KOPT-K1 (cell line): ENCODE data around the gene MAP3K2.

Experiments used
- H3K27ac ChIP-seq: fragments of 200-600 bp; sonication (generic); 2 replicates; pipeline ENCODE4 v1.5.1; 2016; ENCODE audit warnings: antibody characterized with exemption, mild to moderate bottlenecking, low read depth, low read length; ENCODE audit not compliant: poor library complexity, severe bottlenecking
- H3K36me3 ChIP-seq: fragments of 200-600 bp; sonication (generic); 2 replicates; pipeline ENCODE4 v1.5.1; 2017; ENCODE audit warnings: antibody characterized with exemption, mild to moderate bottlenecking, low read length, moderate library complexity; ENCODE audit not compliant: insufficient read depth
- H3K9me3 ChIP-seq: fragments of 200-600 bp; sonication (generic); 2 replicates; pipeline ENCODE4 v1.5.1; 2017; ENCODE audit warnings: antibody characterized with exemption, low read length, mild to moderate bottlenecking; ENCODE audit not compliant: insufficient read depth, poor library complexity, severe bottlenecking

MAP3K2 gene

DNA sequence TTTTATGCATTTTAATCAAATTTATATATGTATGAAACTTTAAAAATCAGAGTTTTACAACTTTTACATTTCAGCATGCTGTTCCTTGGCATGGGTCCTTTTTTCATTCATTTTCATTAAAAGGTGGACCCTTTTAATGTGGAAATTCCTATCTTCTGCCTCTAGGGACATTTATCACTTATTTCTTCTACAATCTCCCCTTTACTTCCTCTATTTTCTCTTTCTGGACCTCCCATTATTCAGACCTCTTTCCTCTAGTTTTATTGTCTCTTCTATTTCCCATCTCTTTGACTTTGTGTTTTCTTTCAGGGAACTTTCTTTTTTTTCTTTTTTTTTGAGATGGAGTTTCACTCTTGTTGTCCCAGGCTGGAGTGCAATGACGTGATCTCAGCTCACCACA, 36.1 kb upstream of the MAP3K2 start:
- H3K27ac ChIP-seq: no peak overlapping the region

DNA sequence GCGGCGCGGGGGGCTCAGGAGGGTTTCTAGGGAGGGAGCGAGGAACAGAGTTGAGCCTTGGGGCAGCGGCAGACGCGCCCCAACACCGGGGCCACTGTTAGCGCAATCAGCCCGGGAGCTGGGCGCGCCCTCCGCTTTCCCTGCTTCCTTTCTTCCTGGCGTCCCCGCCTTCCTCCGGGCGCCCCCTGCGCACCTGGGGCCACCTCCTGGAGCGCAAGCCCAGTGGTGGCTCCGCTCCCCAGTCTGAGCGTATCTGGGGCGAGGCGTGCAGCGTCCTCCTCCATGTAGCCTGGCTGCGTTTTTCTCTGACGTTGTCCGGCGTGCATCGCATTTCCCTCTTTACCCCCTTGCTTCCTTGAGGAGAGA, 35.7 kb upstream of the MAP3K2 start:
- H3K36me3 ChIP-seq: no peaks in the 10 kb centered on the region
- no peak overlapping the region for H3K27ac ChIP-seq
- no peaks in the 10 kb centered on the region for H3K9me3 ChIP-seq

More for the DNA sequence above, 36.1 kb upstream of the MAP3K2 start:
- H3K9me3 ChIP-seq: no peaks in the 10 kb centered on the region
- H3K36me3 ChIP-seq: no peaks in the 10 kb centered on the region

DNA sequence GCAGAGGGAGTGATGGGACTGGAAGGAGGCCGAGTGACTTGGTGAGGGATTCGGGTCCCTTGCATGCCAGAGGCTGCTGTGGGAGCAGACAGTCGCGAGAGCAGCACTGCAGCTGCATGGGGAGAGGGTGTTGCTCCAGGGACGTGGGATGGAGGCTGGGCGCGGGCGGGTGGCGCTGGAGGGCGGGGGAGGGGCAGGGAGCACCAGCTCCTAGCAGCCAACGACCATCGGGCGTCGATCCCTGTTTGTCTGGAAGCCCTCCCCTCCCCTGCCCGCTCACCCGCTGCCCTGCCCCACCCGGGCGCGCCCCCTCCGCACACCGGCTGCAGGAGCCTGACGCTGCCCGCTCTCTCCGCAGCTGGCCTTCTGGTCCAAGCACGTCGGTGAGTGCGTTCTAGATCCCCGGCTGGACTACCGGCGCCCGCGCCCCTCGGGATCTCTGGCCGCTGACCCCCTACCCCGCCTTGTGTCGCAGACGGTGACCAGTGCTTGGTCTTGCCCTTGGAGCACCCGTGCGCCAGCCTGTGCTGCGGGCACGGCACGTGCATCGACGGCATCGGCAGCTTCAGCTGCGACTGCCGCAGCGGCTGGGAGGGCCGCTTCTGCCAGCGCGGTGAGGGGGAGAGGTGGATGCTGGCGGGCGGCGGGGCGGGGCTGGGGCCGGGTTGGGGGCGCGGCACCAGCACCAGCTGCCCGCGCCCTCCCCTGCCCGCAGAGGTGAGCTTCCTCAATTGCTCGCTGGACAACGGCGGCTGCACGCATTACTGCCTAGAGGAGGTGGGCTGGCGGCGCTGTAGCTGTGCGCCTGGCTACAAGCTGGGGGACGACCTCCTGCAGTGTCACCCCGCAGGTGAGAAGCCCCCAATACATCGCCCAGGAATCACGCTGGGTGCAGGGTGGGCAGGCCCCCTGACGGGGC, 35.0 kb upstream of the MAP3K2 start:
- Histone ChIP-seq H3K27ac (no peak overlapping the region), H3K9me3 (no peaks in the 10 kb centered on the region), H3K36me3 (no peaks in the 10 kb centered on the region)

DNA sequence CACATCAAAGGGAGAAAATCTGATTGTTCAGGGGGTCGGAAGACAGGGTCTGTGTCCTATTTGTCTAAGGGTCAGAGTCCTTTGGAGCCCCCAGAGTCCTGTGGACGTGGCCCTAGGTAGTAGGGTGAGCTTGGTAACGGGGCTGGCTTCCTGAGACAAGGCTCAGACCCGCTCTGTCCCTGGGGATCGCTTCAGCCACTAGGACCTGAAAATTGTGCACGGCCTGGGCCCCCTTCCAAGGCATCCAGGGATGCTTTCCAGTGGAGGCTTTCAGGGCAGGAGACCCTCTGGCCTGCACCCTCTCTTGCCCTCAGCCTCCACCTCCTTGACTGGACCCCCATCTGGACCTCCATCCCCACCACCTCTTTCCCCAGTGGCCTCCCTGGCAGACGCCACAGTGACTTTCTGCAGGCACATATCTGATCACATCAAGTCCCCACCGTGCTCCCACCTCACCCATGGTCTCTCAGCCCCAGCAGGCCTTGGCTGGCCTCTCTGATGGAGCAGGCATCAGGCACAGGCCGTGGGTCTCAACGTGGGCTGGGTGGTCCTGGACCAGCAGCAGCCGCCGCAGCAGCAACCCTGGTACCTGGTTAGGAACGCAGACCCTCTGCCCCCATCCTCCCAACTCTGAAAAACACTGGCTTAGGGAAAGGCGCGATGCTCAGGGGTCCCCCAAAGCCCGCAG, 34.2 kb upstream of the MAP3K2 start:
- Histone ChIP-seq H3K9me3 (no peaks in the 10 kb centered on the region), H3K36me3 (no peaks in the 10 kb centered on the region), H3K27ac (no peak overlapping the region)

DNA sequence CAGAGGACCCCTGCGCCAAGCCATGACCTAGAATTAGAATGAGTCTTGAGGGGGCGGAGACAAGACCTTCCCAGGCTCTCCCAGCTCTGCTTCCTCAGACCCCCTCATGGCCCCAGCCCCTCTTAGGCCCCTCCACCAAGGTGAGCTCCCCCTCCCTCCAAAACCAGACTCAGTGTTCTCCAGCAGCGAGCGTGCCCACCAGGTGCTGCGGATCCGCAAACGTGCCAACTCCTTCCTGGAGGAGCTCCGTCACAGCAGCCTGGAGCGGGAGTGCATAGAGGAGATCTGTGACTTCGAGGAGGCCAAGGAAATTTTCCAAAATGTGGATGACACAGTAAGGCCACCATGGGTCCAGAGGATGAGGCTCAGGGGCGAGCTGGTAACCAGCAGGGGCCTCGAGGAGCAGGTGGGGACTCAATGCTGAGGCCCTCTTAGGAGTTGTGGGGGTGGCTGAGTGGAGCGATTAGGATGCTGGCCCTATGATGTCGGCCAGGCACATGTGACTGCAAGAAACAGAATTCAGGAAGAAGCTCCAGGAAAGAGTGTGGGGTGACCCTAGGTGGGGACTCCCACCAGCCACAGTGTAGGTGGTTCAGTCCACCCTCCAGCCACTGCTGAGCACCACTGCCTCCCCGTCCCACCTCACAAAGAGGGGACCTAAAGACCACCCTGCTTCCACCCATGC, 33.5 kb upstream of the MAP3K2 start:
- no peaks in the 10 kb centered on the region for H3K9me3 ChIP-seq
- no peaks in the 10 kb centered on the region for H3K36me3 ChIP-seq
- H3K27ac ChIP-seq: no peak overlapping the region

DNA sequence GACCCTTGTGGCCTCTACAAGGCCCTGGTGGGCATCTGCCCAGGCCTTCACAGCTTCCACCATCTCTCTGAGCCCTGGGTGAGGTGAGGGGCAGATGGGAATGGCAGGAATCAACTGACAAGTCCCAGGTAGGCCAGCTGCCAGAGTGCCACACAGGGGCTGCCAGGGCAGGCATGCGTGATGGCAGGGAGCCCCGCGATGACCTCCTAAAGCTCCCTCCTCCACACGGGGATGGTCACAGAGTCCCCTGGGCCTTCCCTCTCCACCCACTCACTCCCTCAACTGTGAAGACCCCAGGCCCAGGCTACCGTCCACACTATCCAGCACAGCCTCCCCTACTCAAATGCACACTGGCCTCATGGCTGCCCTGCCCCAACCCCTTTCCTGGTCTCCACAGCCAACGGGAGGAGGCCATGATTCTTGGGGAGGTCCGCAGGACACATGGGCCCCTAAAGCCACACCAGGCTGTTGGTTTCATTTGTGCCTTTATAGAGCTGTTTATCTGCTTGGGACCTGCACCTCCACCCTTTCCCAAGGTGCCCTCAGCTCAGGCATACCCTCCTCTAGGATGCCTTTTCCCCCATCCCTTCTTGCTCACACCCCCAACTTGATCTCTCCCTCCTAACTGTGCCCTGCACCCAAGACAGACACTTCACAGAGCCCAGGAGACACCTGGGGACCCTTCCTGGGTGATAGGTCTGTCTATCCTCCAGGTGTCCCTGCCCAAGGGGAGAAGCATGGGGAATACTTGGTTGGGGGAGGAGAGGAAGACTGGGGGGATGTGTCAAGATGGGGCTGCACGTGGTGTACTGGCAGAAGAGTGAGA, 32.5 kb upstream of the MAP3K2 start:
- Histone ChIP-seq H3K36me3 (no peaks in the 10 kb centered on the region), H3K9me3 (no peaks in the 10 kb centered on the region), H3K27ac (no peak overlapping the region)

DNA sequence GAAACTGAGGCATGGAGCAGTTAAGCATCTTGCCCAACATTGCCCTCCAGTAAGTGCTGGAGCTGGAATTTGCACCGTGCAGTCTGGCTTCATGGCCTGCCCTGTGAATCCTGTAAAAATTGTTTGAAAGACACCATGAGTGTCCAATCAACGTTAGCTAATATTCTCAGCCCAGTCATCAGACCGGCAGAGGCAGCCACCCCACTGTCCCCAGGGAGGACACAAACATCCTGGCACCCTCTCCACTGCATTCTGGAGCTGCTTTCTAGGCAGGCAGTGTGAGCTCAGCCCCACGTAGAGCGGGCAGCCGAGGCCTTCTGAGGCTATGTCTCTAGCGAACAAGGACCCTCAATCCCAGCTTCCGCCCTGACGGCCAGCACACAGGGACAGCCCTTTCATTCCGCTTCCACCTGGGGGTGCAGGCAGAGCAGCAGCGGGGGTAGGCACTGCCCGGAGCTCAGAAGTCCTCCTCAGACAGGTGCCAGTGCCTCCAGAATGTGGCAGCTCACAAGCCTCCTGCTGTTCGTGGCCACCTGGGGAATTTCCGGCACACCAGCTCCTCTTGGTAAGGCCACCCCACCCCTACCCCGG, 31.8 kb upstream of the MAP3K2 start:
- Histone ChIP-seq H3K27ac (no peak overlapping the region), H3K9me3 (no peaks in the 10 kb centered on the region), H3K36me3 (no peaks in the 10 kb centered on the region)

DNA sequence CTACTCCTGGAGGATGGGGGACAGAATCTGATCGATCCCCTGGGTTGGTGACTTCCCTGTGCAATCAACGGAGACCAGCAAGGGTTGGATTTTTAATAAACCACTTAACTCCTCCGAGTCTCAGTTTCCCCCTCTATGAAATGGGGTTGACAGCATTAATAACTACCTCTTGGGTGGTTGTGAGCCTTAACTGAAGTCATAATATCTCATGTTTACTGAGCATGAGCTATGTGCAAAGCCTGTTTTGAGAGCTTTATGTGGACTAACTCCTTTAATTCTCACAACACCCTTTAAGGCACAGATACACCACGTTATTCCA, 31.3 kb upstream of the MAP3K2 start:
- no peaks in the 10 kb centered on the region for H3K9me3 ChIP-seq
- H3K27ac ChIP-seq: no peak overlapping the region
- H3K36me3 ChIP-seq: no peaks in the 10 kb centered on the region

DNA sequence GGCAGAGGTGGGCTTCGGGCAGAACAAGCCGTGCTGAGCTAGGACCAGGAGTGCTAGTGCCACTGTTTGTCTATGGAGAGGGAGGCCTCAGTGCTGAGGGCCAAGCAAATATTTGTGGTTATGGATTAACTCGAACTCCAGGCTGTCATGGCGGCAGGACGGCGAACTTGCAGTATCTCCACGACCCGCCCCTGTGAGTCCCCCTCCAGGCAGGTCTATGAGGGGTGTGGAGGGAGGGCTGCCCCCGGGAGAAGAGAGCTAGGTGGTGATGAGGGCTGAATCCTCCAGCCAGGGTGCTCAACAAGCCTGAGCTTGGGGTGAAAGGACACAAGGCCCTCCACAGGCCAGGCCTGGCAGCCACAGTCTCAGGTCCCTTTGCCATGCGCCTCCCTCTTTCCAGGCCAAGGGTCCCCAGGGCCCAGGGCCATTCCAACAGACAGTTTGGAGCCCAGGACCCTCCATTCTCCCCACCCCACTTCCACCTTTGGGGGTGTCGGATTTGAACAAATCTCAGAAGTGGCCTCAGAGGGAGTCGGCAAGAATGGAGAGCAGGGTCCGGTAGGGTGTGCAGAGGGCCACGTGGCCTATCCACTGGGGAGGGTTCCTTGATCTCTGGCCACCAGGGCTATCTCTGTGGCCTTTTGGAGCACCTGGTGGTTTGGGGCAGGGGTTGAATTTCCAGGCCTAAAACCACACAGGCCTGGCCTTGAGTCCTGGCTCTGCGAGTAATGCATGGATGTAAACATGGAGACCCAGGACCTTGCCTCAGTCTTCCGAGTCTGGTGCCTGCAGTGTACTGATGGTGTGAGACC, 30.7 kb upstream of the MAP3K2 start, which contains the start of gene PROC:
TSS of gene PROC (plus strand) at position 128 of the 812 bp plus-strand sequence. CDS start 1,516 bp downstream, outside the sequence.
- no peaks in the 10 kb centered on the region for H3K36me3 ChIP-seq
- peak within 1 kb of the TSS; percentile 86 for H3K27ac ChIP-seq
- no peaks in the 10 kb centered on the region for H3K9me3 ChIP-seq

DNA sequence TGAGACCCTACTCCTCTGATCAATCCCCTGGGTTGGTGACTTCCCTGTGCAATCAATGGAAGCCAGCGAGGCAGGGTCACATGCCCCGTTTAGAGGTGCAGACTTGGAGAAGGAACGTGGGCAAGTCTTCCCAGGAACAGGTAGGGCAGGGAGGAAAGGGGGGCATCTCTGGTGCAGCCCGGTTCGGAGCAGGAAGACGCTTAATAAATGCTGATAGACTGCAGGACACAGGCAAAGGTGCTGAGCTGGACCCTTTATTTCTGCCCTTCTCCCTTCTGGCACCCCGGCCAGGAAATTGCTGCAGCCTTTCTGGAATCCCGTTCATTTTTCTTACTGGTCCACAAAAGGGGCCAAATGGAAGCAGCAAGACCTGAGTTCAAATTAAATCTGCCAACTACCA, 29.6 kb upstream of the MAP3K2 start:
- H3K36me3 ChIP-seq: no peaks in the 10 kb centered on the region
- no peaks in the 10 kb centered on the region for H3K9me3 ChIP-seq
- H3K27ac ChIP-seq: peak overlapping the region; percentile 86

DNA sequence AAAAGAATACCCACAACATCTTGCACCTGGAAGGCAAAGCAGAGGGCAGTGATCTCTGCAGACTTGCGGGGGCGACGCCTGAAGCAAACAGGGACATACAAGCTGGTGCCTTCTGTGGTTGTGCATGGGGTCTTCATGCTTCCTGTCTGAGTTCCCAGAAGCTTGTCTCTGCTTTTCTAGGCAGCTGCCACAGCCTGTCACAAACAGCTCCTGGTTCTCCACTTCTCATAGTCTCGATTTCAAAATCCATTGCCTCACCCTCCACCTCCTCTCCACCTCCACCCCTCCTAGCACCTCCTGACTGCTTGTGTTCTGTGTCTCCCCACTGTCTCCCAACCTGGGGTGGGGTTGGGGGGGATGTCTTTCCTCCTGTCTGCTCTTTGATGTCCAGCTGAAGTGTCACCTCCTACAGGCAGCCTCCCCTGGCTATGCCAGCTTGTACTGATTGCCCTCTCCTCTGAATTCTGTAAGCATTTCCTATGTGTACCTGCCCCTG, 28.8 kb upstream of the MAP3K2 start:
- H3K27ac ChIP-seq: peak overlapping the region; percentile 86
- H3K9me3 ChIP-seq: no peaks in the 10 kb centered on the region
- no peaks in the 10 kb centered on the region for H3K36me3 ChIP-seq

DNA sequence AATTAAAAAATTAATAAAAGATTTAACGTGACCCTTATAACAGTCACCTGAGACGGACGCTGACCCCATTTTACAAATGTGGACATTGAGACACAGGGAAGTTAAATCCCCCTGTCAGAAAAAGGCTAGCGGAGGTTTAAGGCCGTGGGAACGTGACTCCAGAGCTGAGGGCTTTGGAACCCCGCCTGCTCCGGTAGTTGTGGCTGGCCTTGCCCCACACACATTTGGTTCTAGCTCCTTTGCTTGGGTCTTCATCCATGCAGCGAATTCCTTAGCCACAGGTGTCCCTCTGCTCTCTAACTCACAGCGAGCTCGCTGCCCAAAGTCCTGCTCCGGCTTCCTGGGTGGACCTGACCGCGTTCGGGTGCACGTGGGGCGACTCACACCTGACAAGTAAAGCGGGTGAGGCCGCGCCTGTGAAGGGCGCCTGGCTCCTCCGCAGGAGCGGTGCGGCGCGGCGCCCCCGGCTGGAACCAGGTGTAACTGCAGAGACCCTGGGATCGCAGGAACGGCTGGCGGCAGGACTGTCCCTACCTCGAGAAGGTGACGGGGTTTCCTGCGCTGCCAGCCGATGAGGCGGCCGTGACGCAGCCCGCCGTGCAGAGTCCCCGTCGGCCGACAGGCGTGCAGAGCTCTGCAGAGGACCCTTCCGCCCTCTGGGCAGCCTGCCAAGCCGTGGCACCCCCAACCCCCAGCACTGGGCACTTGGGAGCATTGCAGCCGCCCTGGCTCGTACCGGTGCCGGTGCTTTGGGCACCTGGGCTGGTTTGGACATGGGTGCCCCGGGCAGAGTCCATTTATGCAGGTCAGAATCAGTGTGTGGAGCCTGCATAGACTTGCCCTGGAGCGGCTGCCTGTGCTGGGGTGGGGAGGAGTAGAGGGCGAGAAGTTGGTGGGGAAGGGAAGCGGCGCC, 28.1 kb upstream of the MAP3K2 start:
- H3K27ac ChIP-seq: peak overlapping the region; percentile 86
- no peaks in the 10 kb centered on the region for H3K36me3 ChIP-seq
- no peaks in the 10 kb centered on the region for H3K9me3 ChIP-seq
